Measurements from ENCODE around the gene UGT2B7. TPM values are rescaled to one million over a fixed set of nuclear protein-coding genes. Genes with fewer than 3 reads are reported as not detected.
"Not testable (repeated sequence)": the region's sequence is repeated elsewhere in the genome, so short reads cannot be mapped to it uniquely, and the experiment has no call there.

Gene UGT2B7
- total RNA-seq (2014; rRNA removed; shearing (Covaris generic); ENCODE audit: low replicate concordance) = 0.84 TPM in 1 of 2 replicates, not detected in the other

- in situ Hi-C loops (cut with HindIII; ENCODE audit: low pct_unique_long_range_greater_than_20kb, low sequenced_read_pairs) = no loop called here
- peak; percentile 70 for DNase-seq (ENCODE audit: low read depth)
Measured at GRCh38 chr4:69096111-69096656, at the start of gene UGT2B7. Gene UGT2B7 (plus strand): TSS chr4:69096474. CDS start chr4:69096521, 47 bp downstream.

GRCh38 chr4:69049860-69050259, 46.4 kb upstream of the UGT2B7 start:
- no peak for DNase-seq (ENCODE audit: low read depth)
- in situ Hi-C loops (cut with HindIII; ENCODE audit: low pct_unique_long_range_greater_than_20kb, low sequenced_read_pairs) = no loop called here

GRCh38 chr4:69050853-69051575, 45.3 kb upstream of the UGT2B7 start:
- DNase-seq (ENCODE audit: low read depth) = peak; percentile 80
- in situ Hi-C loops (cut with HindIII; ENCODE audit: low pct_unique_long_range_greater_than_20kb, low sequenced_read_pairs) = not testable (repeated sequence)

GRCh38 chr4:69051576-69051943, 44.7 kb upstream of the UGT2B7 start:
- no peak for DNase-seq (ENCODE audit: low read depth)
- in situ Hi-C loops (cut with HindIII; ENCODE audit: low pct_unique_long_range_greater_than_20kb, low sequenced_read_pairs) = no loop called here

GRCh38 chr4:69053309-69053885, 42.9 kb upstream of the UGT2B7 start:
- DNase-seq (ENCODE audit: low read depth); in situ Hi-C loops (cut with HindIII; ENCODE audit: low pct_unique_long_range_greater_than_20kb, low sequenced_read_pairs): not testable (repeated sequence)

- in situ Hi-C loops (cut with HindIII; ENCODE audit: low pct_unique_long_range_greater_than_20kb, low sequenced_read_pairs); DNase-seq (ENCODE audit: low read depth): not testable (repeated sequence)
Measured at GRCh38 chr4:69054033-69054432, 42.2 kb upstream of the UGT2B7 start.

GRCh38 chr4:69054578-69055200, 41.6 kb upstream of the UGT2B7 start:
- peak; percentile 67 for DNase-seq (ENCODE audit: low read depth)
- in situ Hi-C loops (cut with HindIII; ENCODE audit: low pct_unique_long_range_greater_than_20kb, low sequenced_read_pairs) = no loop called here

GRCh38 chr4:69056150-69056549, 40.1 kb upstream of the UGT2B7 start:
- no peak for DNase-seq (ENCODE audit: low read depth)
- in situ Hi-C loops (cut with HindIII; ENCODE audit: low pct_unique_long_range_greater_than_20kb, low sequenced_read_pairs) = no loop called here

GRCh38 chr4:69056921-69057550, 39.2 kb upstream of the UGT2B7 start:
- peak; percentile 89 for DNase-seq (ENCODE audit: low read depth)
- in situ Hi-C loops (cut with HindIII; ENCODE audit: low pct_unique_long_range_greater_than_20kb, low sequenced_read_pairs) = no loop called here

GRCh38 chr4:69057620-69058409, 38.5 kb upstream of the UGT2B7 start:
- in situ Hi-C loops (cut with HindIII; ENCODE audit: low pct_unique_long_range_greater_than_20kb, low sequenced_read_pairs) = no loop called here
- DNase-seq (ENCODE audit: low read depth) = no peak

- in situ Hi-C loops (cut with HindIII; ENCODE audit: low pct_unique_long_range_greater_than_20kb, low sequenced_read_pairs) = no loop called here
- DNase-seq (ENCODE audit: low read depth) = no peak
Measured at GRCh38 chr4:69058410-69059059, 37.7 kb upstream of the UGT2B7 start.

GRCh38 chr4:69060651-69061308, 35.5 kb upstream of the UGT2B7 start:
- in situ Hi-C loops (cut with HindIII; ENCODE audit: low pct_unique_long_range_greater_than_20kb, low sequenced_read_pairs) = no loop called here
- DNase-seq (ENCODE audit: low read depth) = no peak

GRCh38 chr4:69064391-69064790, 31.9 kb upstream of the UGT2B7 start:
- DNase-seq (ENCODE audit: low read depth) = no peak
- in situ Hi-C loops (cut with HindIII; ENCODE audit: low pct_unique_long_range_greater_than_20kb, low sequenced_read_pairs) = no loop called here

- no peak for DNase-seq (ENCODE audit: low read depth)
- in situ Hi-C loops (cut with HindIII; ENCODE audit: low pct_unique_long_range_greater_than_20kb, low sequenced_read_pairs) = no loop called here
Measured at GRCh38 chr4:69066945-69067344, 29.3 kb upstream of the UGT2B7 start.

- DNase-seq (ENCODE audit: low read depth) = no peak
Measured at GRCh38 chr4:69069085-69069484, 27.2 kb upstream of the UGT2B7 start.

GRCh38 chr4:69070590-69070989, 25.7 kb upstream of the UGT2B7 start:
- in situ Hi-C loops (cut with HindIII; ENCODE audit: low pct_unique_long_range_greater_than_20kb, low sequenced_read_pairs) = no loop called here
- no peak for DNase-seq (ENCODE audit: low read depth)

More at GRCh38 chr4:69069085-69069484, 27.2 kb upstream of the UGT2B7 start:
- in situ Hi-C loops (cut with HindIII; ENCODE audit: low pct_unique_long_range_greater_than_20kb, low sequenced_read_pairs) = no loop called here

- no peak for DNase-seq (ENCODE audit: low read depth)
- in situ Hi-C loops (cut with HindIII; ENCODE audit: low pct_unique_long_range_greater_than_20kb, low sequenced_read_pairs) = no loop called here
Measured at GRCh38 chr4:69071286-69071685, 25.0 kb upstream of the UGT2B7 start.

Measured in Caki2 (cell line).